Measurements from ENCODE around the gene ARHGAP31.

- TF ChIP-seq CTCF (IDR thresholded peaks at IDR 0.05) (no peak), POLR2A (IDR thresholded peaks at IDR 0.05) (no peak)
These were observed 175.4 kb downstream of the ARHGAP31 start for GRCh38 chr3:119469418-119470189.
